GM21576 (cell line): Measurements from ENCODE around the gene ABCA1.
A peak's percentile ranks its signal among the peaks of the same experiment; 100 is the strongest.

Experiments used
- ATAC-seq: cut with Tn5 transposase; IDR thresholded peaks from one replicate; pipeline ENCODE4 v1.9.1; 2021; ENCODE audit warnings: mild to moderate bottlenecking, moderate library complexity; ENCODE audit not compliant: unreplicated experiment

The ABCA1 gene

DNA sequence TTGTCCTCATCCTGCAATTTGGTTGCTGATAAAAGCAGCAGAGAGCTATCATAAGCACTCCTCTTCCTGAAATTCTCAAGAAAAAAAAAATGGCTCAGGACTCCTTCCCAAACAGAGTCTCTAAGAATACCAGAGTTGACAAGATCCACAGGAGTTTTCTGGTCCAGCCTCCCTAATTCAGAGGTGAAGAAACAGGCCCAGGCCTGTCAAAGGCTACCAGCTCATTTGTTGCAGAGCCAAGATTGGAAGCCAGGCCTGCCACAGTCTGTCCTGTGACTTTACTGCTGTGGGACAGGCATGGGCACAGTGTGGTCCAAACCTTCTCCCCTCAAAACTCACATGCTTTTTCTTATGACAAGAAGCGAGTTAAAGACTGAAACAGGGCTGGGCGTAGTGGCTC is 122.5 kb downstream of the ABCA1 start:
- ATAC-seq, result no peak

GRCh38 chr9:104802906-104803305 is 125.0 kb downstream of the ABCA1 start:
- ATAC-seq, result no peak

DNA sequence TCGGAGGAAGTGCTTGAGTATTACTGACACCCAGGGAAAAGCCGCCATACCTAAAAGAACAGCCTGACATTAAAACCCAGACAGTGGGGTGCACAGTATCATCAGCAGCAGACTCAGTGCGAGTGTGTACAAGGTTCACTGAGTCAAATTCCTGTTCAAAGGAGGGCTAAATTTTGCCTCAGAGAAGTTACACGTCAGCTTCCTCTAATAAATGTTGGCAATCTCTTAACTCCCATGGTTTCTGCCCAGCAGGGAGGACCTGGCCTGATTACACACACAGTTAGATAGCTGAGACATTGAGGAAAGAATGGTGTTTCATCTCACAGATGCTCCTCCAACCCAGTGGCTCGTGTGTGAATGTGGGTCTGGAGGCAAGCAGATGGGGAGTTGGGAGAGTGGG is 125.8 kb downstream of the ABCA1 start:
- no peak for ATAC-seq

- ATAC-seq, result no peak
Measured at GRCh38 chr9:104800068-104800785, 127.7 kb downstream of the ABCA1 start.

- no peak for ATAC-seq
Measured at GRCh38 chr9:104798209-104798995, 129.6 kb downstream of the ABCA1 start.

GRCh38 chr9:104795857-104796256 is 132.1 kb downstream of the ABCA1 start:
- ATAC-seq, result no peak

DNA sequence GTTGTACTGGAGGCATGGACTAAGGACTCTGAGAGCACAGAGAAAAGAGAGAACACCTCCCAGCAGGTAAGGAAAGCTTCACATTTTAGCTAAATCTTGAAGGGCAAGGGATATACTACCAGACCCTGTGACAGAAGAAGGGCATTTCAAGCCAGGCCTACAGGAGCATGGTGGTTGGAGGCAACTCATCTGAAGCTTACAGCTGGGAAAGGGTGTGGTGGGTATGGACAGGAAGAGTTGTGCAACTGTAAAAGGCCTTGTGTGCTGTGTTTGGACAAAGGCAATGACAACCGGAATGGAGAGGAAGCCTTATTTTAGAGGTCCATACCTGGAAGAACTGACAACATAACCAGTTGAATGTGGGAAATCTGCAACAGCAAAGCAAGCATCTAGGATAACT is 132.9 kb downstream of the ABCA1 start:
- ATAC-seq, result no peak

GRCh38 chr9:104794070-104794469 is 133.9 kb downstream of the ABCA1 start:
- no peak for ATAC-seq

DNA sequence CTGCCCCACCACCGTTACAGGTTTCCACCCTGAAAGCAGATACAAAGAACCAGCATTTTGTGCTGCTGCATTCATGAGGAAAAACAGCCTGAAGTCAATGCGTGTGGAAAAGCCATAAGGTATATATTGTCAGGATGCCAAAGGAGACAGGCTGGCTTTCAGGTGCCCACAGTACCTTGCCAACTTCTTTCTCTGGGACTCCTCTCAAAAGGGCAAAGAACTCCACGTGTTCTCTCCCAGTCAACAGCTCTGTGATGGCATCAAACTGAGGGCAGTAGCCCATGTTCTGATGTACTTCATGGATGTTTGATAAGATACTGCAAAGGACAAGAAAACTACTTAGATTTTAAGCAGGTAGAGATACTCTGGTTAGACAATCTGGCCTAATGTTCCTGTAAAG is 139.7 kb downstream of the ABCA1 start:
- no peak for ATAC-seq

GRCh38 chr9:104787306-104788015 is 140.5 kb downstream of the ABCA1 start:
- no peak for ATAC-seq

- no peak for ATAC-seq
Measured at GRCh38 chr9:104786293-104786692, 141.7 kb downstream of the ABCA1 start.

- peak; percentile 89 for ATAC-seq
Measured at GRCh38 chr9:104784098-104784497, 143.9 kb downstream of the ABCA1 start.

GRCh38 chr9:104783588-104783987 is 144.4 kb downstream of the ABCA1 start:
- ATAC-seq, result no peak

DNA sequence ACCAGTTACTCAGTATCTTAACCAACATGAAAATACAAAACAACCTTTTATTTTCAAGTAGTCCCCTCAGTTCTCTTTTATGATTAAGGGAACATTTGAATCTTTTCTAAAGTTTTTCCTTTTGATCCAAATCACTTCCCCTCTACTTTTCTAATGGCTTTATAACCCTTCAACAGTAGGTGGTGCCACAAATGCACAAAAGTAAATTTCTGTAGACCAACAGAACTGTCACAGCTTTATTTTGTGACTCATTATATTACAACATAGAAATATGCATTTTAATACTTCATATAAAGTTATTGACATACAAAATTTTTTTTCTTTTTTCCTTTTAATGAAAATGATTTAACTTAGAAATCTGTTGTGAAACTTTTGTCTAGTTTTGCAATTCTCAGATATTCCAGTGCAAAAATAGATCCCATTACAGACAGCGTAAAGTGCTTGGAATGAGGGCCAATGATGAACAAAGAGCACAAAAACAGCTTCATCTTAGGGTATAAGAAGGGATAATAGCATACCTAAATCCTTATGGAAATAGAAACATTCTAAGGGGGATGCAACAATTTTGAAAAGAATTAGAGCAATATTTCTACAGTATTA is 147.1 kb downstream of the ABCA1 start:
- ATAC-seq, result peak; percentile 38

DNA sequence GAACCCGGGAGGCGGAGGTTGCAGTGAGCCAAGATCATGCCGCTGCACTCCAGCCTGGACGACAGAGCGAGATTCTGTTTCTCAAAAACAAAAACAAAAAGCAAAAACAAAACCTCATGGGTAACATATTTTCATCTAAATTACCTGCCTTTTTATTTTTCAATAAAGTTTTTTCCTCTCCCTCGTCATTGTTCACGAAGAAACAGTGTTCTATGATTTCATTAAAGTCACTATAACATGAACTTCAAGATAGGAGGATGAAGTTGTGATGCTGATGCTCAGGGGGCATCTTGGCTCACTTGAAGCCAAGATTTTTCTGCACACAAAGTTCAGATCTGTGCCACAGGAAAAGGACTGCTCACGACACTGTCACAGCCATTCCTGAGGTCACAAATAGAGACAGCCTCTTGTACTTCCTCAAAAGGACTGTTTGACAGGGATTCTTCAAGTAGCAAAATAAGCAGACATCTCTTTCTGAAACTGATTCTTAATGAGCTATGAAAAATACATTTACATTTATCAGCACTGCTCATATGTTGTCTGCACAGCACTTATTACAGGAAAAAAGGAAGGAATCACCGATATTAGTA is 147.9 kb downstream of the ABCA1 start:
- ATAC-seq, result no peak

GRCh38 chr9:104779334-104779733 is 148.6 kb downstream of the ABCA1 start:
- ATAC-seq, result no peak

DNA sequence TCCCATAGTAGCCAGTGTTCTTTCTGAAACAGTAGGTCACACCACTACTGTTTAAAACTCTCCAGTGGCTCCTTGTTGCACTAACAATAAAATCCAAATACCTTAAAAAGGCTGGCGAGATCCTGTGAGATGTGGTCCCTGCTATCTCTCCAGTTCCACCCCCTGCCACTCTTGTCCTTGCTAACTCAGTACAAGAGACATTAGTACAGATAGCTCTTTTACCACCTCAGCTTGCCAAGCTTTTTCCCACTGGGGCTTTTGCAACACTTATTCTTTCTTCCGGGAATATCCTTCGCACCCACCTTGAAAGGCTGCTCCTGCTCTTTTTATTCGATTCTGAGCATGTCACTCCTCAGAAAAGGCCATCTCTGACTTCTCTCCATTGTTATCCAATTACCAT is 149.2 kb downstream of the ABCA1 start:
- ATAC-seq, result no peak

GRCh38 chr9:104776797-104777196 is 151.2 kb downstream of the ABCA1 start:
- no peak for ATAC-seq

GRCh38 chr9:104775976-104776375 is 152.0 kb downstream of the ABCA1 start:
- ATAC-seq, result no peak

DNA sequence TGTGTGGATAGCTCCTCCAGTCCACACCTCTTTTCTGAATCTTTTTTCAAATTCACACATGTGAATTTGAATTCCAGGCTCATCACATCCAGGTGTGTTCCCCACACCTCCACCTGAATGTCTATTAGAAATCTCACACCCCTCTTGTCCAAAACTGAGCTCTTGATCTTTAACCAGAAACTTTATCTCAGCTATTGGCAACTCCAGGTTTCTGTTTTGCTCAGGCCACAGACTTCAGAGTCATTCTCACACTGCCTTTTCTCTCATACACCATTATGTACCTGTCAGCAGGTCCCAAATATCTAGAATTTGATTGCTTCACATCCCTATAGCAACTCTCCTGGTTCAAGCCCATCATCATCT is 152.4 kb downstream of the ABCA1 start:
- ATAC-seq, result peak; percentile 61
